ENCODE data around the gene NPR1. TPM values are rescaled to one million over a fixed set of nuclear protein-coding genes. Genes with fewer than 3 reads are reported as not detected.
A peak's percentile ranks its signal among the peaks of the same experiment; 100 is the strongest.

The NPR1 gene
- total RNA-seq, 3 donors from 2014 or later (not counting 1 experiment from before 2014, with no cell fraction given), result not detected

GRCh38 chr1:153630384-153630783 lies 48.1 kb upstream of the NPR1 start:
- peaks cover 6 to 8% of the 10 kb centered on the region in 2 donors for H3K27me3 Mint-ChIP-seq (ENCODE audit: low read depth in 2 of 2)
- Histone ChIP-seq H3K36me3 (ENCODE audit: control insufficient read depth, insufficient read depth, low read length) (no peaks in the 10 kb centered on the region), H3K27me3 (ENCODE audit: control insufficient read depth, insufficient read depth, low read length) (no peaks in the 10 kb centered on the region), H3K9me3 (ENCODE audit: control insufficient read depth, insufficient read depth, low read length) (no peaks in the 10 kb centered on the region), H3K4me3 (ENCODE audit: low read length) (no peak overlapping the region), H3K27ac (ENCODE audit: low read length) (no peak overlapping the region), H3K4me1 (ENCODE audit: control insufficient read depth, insufficient read depth, low read length) (peaks cover 35% of the 10 kb centered on the region)
- intact Hi-C loops (cut with micrococcal nuclease), result loop anchor here (5.0 kb wide), 1 partner anchor 362 kb away; the partner anchor contains the start of gene RPS27
- H3K36me3 Mint-ChIP-seq, result no peaks in the 10 kb centered on the region
- peaks cover 26 to 33% of the 10 kb centered on the region in 2 donors for H3K4me1 Mint-ChIP-seq
- no peaks in the 10 kb centered on the region for H3K9me3 Mint-ChIP-seq
- TF ChIP-seq CTCF (IDR thresholded peaks at IDR 0.05), result no peak
- WGBS (ENCODE audit: insufficient coverage), result 96% methylated on average over 6 of the region's 7 CpGs
- ATAC-seq (no peak), DNase-seq (no peak)
- no peak overlapping the region for H3K4me3 Mint-ChIP-seq
- no peak overlapping the region for H3K27ac Mint-ChIP-seq

GRCh38 chr1:153631047-153632022 lies 47.2 kb upstream of the NPR1 start:
- H3K36me3 ChIP-seq (ENCODE audit: control insufficient read depth, insufficient read depth, low read length), result peaks cover 5% of the 10 kb centered on the region
- 87% methylated on average over 7 of the region's 10 CpGs for WGBS (ENCODE audit: insufficient coverage)
- Mint-ChIP-seq H3K4me1 (peaks cover 26 to 30% of the 10 kb centered on the region in 2 donors), H3K27ac (no peak overlapping the region), H3K27me3 (ENCODE audit: low read depth in 2 of 2) (peaks cover 6% of the 10 kb centered on the region in 2 donors), H3K36me3 (no peaks in the 10 kb centered on the region), H3K9me3 (no peaks in the 10 kb centered on the region), H3K4me3 (no peak overlapping the region)
- H3K4me3 ChIP-seq (ENCODE audit: low read length), result no peak overlapping the region
- ATAC-seq, result no peak
- no peak for TF ChIP-seq CTCF (IDR thresholded peaks at IDR 0.05)
- no peak overlapping the region for H3K27ac ChIP-seq (ENCODE audit: low read length)
- no peak for DNase-seq
- H3K9me3 ChIP-seq (ENCODE audit: control insufficient read depth, insufficient read depth, low read length), result no peaks in the 10 kb centered on the region
- H3K4me1 ChIP-seq (ENCODE audit: control insufficient read depth, insufficient read depth, low read length), result peaks cover 39% of the 10 kb centered on the region
- intact Hi-C loops (cut with micrococcal nuclease), result loop anchor here (5.0 kb wide), 1 partner anchor 361 kb away; the partner anchor contains the start of gene RPS27
- H3K27me3 ChIP-seq (ENCODE audit: control insufficient read depth, insufficient read depth, low read length), result no peaks in the 10 kb centered on the region

GRCh38 chr1:153633161-153633753 lies 45.2 kb upstream of the NPR1 start:
- Mint-ChIP-seq H3K4me1 (peaks cover 24 to 34% of the 10 kb centered on the region in 2 donors), H3K27ac (peak overlapping the region; percentile 98 to 99)
- 85% methylated on average over 17 of the region's 18 CpGs for WGBS (ENCODE audit: insufficient coverage)

More at GRCh38 chr1:153633161-153633753, 45.2 kb upstream of the NPR1 start:
- peak overlapping the region; percentile 99 for H3K4me3 Mint-ChIP-seq
- H3K27ac ChIP-seq (ENCODE audit: low read length), result peak overlapping the region; percentile 91
- DNase-seq (no peak), ATAC-seq (no peak)
- no peaks in the 10 kb centered on the region for H3K9me3 Mint-ChIP-seq
- H3K36me3 Mint-ChIP-seq, result peaks cover 7% of the 10 kb centered on the region
- no peaks in the 10 kb centered on the region for H3K27me3 ChIP-seq (ENCODE audit: control insufficient read depth, insufficient read depth, low read length)
- peak overlapping the region; percentile 72 for H3K4me3 ChIP-seq (ENCODE audit: low read length)
- no peaks in the 10 kb centered on the region for H3K27me3 Mint-ChIP-seq (ENCODE audit: low read depth in 2 of 2)
- no peak for TF ChIP-seq CTCF (IDR thresholded peaks at IDR 0.05)
- H3K4me1 ChIP-seq (ENCODE audit: control insufficient read depth, insufficient read depth, low read length), result peaks cover 24% of the 10 kb centered on the region
- intact Hi-C loops (cut with micrococcal nuclease), result loop anchor here (5.0 kb wide), 1 partner anchor 359 kb away; the partner anchor contains the start of gene RPS27
- H3K9me3 ChIP-seq (ENCODE audit: control insufficient read depth, insufficient read depth, low read length), result no peaks in the 10 kb centered on the region
- H3K36me3 ChIP-seq (ENCODE audit: control insufficient read depth, insufficient read depth, low read length), result peaks cover 24% of the 10 kb centered on the region

All from natural killer cell (primary cell).